ENCODE results near the gene NTNG1. TPM values are rescaled to one million over a fixed set of nuclear protein-coding genes. Genes with fewer than 3 reads are reported as not detected.

NTNG1 gene
- total RNA-seq, 1 experiment from 2014 or later: 1.5 TPM

- Histone ChIP-seq H3K27ac (ENCODE audit: insufficient read length, low read depth, low read length) (no peak overlapping the region), H3K27me3 (ENCODE audit: insufficient read depth, low read length) (no peaks in the 10 kb centered on the region), H3K4me1 (ENCODE audit: insufficient read depth, low read length) (no peaks in the 10 kb centered on the region), H3K56ac (ENCODE audit: insufficient read length, low read depth, low read length) (no peak overlapping the region), H4K91ac (ENCODE audit: insufficient read length, low read depth, low read length) (no peak overlapping the region), H4K20me1 (ENCODE audit: control insufficient read depth, insufficient read depth, insufficient read length) (no peaks in the 10 kb centered on the region), H2BK12ac (ENCODE audit: insufficient read length, low read depth, low read length) (no peak overlapping the region), H2BK5ac (ENCODE audit: insufficient read length, low read length) (no peak overlapping the region), H3K18ac (ENCODE audit: insufficient read length, low read depth, low read length) (no peak overlapping the region), H3K4me2 (ENCODE audit: insufficient read depth, insufficient read length, low read length) (no peak overlapping the region), H3K79me2 (ENCODE audit: insufficient read depth, low read length) (no peaks in the 10 kb centered on the region), H2BK15ac (ENCODE audit: low read depth, low read length) (no peak overlapping the region; the same call in 1 of the 2 replicates), H4K5ac (ENCODE audit: insufficient read length, low read depth, low read length) (no peak overlapping the region), H2BK120ac (ENCODE audit: low read depth, low read length, poor library complexity, severe bottlenecking) (no peak overlapping the region), H2AK5ac (ENCODE audit: insufficient read length, low read length) (no peak overlapping the region), H3T11ph (ENCODE audit: low read length) (no peak overlapping the region), H3K4ac (ENCODE audit: low read depth, low read length) (no peak overlapping the region), H3K9ac (ENCODE audit: extremely low read depth, insufficient read length, low read length) (no peak overlapping the region), H3K23ac (ENCODE audit: insufficient read length, low read depth, low read length) (no peak overlapping the region), H2BK20ac (ENCODE audit: low read depth, low read length, poor library complexity, severe bottlenecking) (no peak overlapping the region), H4K8ac (replicated peaks; ENCODE audit: insufficient read length, low read depth, low read length) (no peak overlapping the region), H3K9me3 (ENCODE audit: control insufficient read depth, low read depth, low read length) (no peaks in the 10 kb centered on the region), H3K14ac (ENCODE audit: insufficient read depth, low read length) (no peak overlapping the region), H2AFZ (ENCODE audit: low read length) (no peak overlapping the region), H3K23me2 (ENCODE audit: insufficient read length, low read depth, low read length, poor library complexity, severe bottlenecking) (no peaks in the 10 kb centered on the region), H3K79me1 (ENCODE audit: insufficient read depth, low read depth, low read length, poor library complexity, severe bottlenecking) (no peaks in the 10 kb centered on the region)
- H3K9me3 Mint-ChIP-seq: no peaks in the 10 kb centered on the region
- no peak for DNase-seq
- no peaks in the 10 kb centered on the region for H3K4me1 Mint-ChIP-seq
- no peak overlapping the region for H3K27ac Mint-ChIP-seq
- H3K36me3 Mint-ChIP-seq (ENCODE audit: insufficient read depth in 1 of 3, low read depth in 3 of 3): no peaks in the 10 kb centered on the region
- no CpG with 5 or more reads among the region's 6 CpGs for WGBS (ENCODE audit: extremely low coverage, insufficient read length, low lambda C conversion rate)
- no peak overlapping the region for H3K4me3 Mint-ChIP-seq
- TF ChIP-seq, protein P1, sequence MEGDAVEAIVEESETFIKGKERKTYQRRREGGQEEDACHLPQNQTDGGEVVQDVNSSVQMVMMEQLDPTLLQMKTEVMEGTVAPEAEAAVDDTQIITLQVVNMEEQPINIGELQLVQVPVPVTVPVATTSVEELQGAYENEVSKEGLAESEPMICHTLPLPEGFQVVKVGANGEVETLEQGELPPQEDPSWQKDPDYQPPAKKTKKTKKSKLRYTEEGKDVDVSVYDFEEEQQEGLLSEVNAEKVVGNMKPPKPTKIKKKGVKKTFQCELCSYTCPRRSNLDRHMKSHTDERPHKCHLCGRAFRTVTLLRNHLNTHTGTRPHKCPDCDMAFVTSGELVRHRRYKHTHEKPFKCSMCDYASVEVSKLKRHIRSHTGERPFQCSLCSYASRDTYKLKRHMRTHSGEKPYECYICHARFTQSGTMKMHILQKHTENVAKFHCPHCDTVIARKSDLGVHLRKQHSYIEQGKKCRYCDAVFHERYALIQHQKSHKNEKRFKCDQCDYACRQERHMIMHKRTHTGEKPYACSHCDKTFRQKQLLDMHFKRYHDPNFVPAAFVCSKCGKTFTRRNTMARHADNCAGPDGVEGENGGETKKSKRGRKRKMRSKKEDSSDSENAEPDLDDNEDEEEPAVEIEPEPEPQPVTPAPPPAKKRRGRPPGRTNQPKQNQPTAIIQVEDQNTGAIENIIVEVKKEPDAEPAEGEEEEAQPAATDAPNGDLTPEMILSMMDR (conservative IDR thresholded peaks at IDR 0.05): no peak
- no peaks in the 10 kb centered on the region for H3K27me3 Mint-ChIP-seq (ENCODE audit: low read depth)
Measured at GRCh38 chr1:107293901-107294613, 153.2 kb downstream of the NTNG1 start.
